Stimulated activated CD4-positive, alpha-beta T cell treated with anti-CD3 and anti-CD28 coated beads, Interleukin-2, amount 100 ng/mL, for 24 hours (primary cell): ENCODE measurements around the gene TMEM40.
"Not testable (repeated sequence)": the region's sequence is repeated elsewhere in the genome, so short reads cannot be mapped to it uniquely, and the experiment has no call there.

Experiments used
- DNase-seq, 2 donors: peaks; one replicate each; pipeline ENCODE4 v3.0.0-alpha.2; 2020

The TMEM40 gene

DNA sequence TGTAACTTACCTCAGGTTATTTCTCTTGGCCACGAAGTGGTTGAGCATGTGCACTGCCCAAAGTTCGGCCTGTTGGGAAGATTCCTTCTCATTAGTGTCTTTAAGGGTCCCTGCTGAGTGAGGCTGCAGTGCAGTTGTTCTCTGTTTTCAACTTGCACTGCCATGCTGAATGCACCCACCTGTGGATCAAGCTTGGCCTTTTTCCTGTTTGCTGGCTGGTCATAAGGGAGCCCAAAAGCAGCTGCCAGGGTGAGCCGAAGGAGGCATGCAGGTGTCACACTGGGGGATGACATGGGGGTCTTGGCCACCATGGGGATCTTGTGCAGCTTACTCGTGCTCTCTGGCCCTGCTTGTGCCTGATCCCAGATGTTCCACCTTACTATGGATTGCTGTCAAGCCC is 49.0 kb downstream of the TMEM40 start:
- no peak for DNase-seq

DNA sequence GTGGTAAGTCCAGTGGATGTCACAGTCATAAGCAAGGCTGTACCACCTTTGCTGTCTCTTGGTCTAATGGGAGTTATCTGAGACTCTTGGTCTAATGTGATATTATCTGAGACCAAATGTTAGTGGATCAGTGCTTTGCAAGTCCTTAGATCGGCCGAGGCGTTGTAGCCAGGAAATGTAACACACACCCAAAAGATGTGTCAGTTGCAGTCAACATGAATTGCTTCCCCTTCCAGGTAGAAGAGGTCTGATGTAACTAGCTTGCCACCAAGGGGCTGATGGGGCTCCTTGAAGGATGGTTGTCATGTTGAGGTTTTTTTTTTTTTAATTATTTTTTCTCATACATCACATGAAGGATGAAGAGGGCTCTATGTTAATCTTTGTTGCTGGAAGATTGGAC is 49.7 kb downstream of the TMEM40 start:
- DNase-seq: no peak

DNA sequence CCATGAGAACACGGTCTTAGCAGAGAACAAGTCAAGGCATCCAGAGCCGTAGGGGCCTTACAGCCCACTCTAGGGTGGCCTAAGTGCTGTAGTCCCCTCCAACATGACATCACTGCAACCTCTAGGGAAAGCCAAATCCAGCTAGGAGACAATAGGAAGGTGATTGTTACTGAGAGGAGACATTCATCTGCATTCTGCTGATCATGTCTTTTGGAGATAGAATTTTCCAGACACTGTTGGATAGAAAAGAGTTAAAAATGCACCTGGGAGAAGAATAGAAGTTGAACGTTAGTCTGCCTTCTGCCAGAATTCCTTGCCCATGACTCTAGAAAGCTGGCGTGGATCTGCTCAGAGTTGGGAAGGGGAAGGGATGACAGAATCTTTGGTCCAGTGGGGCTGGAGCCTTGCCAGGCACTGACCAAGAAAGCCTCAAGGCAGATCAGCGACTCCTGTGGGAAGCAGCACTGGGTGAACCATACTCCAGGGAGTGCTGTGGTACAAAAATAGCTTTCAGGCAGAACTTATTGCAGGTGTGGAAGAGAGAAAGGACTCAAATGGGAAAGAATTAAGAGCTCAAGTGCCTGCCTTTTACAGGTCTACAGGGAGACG is 50.4 kb downstream of the TMEM40 start:
- no peak for DNase-seq

DNA sequence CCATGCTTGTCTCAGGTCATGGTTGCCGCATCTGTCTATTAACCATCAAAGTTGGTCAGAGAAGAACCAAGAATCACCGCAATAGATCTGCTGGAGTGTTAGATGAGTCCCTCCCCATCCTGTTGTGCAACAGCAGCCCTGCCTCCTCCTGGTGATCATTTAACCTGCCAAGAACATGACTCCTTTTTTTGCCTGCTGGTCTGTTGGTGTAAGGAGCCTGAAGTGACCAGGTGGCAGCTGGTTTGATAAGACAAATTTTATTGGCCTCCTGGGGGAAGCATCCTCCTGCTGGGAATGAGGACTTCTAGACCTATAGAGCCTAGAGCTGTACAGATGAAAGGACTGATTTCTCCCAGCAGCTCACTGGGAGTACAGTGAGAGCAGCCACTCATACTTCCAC is 51.6 kb downstream of the TMEM40 start:
- no peak for DNase-seq

DNA sequence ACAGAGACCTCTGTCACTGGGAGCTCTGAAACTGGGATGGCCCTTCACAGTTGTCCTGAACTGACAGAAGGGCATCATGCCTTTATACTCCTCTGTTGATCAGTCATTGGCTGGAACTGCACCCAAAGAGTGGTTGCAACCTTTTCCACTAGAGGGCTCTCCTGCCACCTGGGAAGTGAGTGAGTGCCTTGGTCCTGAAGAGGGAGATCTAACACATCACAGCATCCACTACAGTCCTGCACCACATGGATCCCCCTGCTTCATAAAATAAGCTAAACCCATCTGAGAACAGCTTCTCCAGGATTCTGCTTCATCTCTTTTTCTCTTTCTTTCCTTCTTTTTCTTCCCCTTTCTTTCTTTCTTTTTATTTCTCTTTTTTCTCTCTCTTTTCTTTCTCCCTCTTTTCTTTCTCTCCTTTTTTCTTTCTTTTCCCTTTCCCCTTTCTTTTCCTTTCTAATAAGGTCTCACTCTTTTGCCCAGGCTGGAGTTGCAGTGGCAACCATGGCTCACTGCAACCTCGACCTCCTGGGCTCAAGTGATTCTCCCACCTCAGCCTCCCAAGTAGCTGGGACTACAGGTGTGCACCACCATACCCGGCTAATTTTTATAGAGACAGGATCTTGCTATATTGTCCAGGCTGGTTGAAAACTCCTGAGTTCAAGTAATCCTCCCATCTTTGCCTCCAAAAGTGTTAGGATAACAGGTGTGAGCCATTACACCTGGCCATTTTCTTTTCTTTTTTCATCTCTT is 52.4 kb downstream of the TMEM40 start:
- DNase-seq: peak; percentile 48 to 51

DNA sequence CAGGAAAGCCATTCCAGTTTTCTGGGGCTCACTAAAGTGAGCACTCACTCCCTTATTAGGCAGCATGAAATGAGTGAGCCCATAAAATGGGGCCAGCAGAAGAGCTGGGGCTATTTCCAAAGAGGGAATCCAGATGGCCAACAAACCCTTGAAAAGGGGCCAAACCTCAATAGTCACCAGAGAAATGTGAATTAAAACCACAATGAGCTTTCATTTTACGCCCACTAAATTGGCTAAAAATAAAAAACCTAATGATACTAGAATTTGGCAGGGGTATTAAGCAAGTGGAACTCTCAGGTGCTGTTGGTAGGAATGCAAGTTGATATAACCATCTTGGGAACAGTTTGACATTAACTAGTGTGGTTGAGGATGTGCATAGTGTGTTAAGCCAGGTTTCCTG is 53.1 kb downstream of the TMEM40 start:
- no peak for DNase-seq

DNA sequence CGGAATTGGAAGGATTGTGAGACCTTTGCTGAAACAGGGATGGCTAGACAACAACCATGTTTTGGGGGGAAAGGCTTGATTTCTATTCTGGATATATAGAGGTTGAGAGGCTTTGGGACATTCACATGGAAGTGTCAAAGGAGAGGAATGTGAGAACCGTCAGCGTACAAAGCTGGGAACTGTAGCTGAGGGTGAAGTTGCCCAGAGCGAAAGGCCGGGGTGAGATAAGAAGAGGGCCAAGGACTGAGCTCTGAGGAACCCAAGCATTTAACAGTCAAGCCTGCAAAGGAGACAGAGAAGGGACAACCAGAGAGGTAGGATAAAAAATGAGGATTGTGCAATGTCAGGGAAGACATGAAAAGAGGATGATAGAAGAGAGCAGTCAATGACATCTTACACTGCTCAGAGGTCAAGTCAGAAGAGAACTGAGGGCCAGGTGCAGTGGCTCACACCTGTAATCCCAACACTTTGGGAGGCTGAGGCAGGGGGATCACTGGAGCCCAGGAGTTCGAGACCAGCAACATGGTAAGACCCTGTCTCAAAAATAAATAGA is 53.6 kb downstream of the TMEM40 start:
- no peak for DNase-seq

DNA sequence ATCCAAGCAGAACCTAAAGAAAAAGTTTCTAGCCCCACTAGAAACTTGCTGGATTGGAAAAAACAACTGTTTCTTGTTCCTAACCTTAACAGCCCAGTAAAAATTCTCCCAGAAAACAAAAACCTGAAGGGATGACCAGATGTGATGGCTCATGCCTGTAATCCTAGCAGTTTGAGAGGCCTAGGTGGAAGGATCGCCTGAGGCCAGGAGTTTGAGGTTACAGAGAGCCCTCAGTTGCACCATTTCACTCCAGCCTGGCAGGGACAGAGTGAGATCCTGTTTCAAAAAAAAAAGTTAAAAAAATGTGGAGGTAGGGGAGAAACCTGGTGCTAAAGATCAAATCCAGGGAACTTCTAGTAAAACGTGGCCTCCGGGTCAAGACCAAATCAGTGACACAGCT is 56.6 kb downstream of the TMEM40 start:
- no peak for DNase-seq

DNA sequence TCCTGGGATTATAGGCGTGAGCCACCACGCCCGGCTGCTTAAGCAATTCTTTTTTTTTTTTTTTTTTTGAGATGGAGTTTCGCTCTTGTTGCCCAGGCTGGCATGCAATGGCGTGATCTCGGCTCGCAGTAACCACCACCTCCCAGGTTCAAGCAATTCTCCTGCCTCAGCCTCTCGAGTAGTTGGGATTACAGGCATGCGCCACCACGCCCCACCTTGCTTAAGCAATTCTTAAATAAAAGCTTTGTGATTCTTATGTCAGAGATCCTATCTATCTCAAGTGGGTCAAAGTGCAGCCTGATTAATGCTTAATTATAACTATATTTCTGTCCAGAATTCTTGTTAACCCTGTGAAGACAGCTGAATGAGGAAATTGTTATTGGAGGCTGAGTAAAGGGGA is 57.5 kb downstream of the TMEM40 start:
- DNase-seq: not testable (repeated sequence)

DNA sequence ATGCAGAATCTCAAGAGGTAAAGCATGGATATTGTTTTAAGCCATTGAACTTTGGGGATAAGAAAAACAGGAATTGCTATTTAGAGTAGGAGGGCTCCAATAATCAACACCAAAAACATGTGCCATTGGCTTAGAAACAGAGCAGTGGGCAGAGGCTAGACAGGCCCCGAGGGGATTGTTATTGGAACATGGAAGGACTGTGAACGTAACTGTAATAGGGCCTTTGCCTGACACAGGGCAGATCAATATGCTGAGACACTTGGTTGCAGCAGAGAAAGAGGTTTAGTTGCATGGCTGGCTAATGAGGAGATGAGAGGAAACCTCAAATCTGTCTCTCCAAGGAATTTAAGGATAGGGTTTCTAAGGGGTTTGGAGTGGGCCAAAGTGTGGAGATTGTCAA is 58.3 kb downstream of the TMEM40 start:
- no peak for DNase-seq

DNA sequence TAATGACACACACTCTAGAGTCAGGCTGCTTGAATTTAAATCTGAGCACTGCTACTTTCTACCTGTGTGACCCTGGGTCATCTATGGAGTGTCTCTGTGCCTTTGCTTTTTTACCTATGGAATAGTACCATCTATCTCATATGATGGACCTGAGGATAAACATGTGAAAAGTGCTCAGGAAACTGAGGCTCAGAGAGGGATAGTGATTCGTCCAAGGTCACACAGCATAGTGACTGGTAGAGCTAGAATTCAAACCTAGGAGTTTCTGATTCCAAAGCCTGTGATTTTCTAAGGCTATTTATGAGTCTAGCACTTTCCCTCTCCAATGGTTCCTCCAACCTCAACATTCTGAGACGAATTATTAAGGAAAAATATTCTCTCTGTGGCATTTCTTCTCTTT is 63.1 kb downstream of the TMEM40 start:
- no peak for DNase-seq

DNA sequence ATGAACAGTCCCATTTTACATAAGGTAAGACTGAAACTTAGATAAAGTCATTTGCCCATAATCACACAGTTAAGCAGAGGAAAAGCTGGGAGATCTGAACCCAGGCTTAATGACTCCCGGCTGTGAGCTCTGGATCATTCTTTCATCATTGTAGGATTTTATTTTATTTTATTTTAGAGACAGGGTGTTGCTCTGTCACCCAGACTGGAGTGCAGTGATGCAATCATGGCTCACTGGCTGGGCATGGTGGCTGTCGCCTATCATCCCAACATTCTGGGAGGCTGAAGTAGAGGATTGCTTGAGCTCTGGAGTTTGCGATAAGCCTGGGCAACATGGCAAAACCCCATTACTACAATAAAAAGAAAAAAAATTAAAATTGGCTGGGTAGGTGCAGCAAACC is 63.9 kb downstream of the TMEM40 start:
- DNase-seq: no peak

DNA sequence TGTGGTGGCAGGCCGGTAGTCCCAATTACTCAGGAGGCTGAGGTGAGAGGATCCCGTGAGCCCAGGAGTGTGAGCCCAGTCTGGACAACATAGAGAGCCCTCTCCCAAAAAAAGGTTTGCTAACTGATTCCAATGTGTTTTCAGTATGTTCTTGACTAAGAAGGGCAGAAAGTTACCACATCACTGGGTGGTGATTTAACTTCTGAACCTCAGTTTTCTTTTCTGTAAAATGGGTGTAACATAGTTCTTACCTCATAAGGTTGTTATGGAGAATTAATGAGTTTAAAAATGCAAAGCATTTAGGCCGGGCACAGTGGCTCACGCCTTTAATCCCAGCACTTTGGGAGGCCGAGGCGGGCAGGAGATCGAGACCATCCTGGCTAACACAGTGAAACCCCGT is 66.6 kb downstream of the TMEM40 start:
- DNase-seq: no peak

DNA sequence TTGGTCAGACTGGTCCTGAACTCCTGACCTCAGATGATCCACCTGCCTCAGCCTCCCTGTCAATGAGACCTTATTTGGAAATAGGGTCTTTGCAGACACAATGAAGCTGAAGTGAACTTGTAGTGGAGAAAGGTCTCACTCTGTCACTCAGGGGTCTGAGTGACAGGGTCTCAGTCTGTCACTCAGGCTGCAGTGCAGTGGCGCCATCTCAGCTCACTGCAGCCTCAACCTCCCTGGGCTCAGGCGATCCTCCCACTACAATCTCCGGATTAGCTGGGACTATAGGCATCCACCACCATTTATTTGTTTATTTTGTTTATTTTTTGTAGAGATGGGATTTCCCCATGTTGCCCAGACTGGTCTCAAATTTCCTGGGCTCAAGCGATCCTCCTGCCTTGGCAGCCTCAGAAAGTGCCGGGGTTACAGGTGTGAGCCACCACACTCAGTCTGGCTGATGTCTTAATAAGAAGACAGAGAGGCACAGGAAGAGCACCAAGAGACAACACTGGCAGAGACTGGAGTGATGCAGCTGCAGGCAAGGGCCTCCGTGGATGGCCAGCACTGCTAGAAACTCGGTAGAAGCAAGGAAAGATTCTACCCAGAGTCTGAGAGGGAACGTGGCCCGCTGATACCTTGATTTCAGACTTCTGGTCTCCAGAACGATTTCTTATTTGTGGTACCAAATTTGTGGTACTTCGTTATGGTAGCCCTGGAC is 68.9 kb downstream of the TMEM40 start:
- DNase-seq: no peak

DNA sequence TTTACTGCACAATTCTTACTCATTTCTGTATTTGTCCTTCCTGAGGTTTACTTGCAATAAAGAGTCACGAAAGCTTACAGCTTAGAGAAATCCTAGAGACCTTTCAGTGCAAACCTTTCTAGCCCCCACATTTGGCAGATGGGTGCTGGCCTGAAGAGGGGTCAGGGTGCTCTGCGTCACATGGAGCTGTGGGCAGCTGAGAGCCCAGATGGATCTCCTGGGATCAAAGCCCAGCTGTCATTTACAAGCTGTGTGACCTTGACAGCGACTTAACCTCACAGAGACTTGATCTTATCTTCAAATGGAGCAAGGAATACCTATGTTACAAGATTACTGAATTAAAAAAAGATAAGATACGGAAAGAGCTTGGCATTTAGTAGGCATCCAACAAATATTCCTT is 71.1 kb downstream of the TMEM40 start:
- DNase-seq: no peak

DNA sequence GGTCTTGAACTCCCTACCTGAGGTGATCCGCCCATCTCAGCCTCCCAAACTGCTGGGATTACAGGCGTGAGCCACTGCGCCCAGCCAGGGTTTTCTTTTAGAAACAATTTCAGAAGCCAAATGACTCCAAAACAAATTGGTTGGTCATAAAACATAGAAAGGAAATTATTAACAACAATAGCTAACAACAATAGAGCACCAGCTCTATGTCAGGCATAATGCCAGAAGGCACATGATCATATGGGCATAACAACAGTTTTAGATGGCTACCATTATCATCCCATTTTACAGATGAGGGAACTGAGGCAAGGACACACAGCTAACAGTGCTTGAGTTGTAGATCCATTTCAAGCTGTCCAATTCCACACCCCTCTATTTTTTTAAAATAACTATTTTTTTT is 73.0 kb downstream of the TMEM40 start:
- no peak for DNase-seq
